K562 (cell line): ENCODE data around the gene GPR27. TPM values are rescaled to one million over a fixed set of nuclear protein-coding genes. Genes with fewer than 3 reads are reported as not detected.

Experiments used
- ATAC-seq: fragments of 200-7000 bp; cut with Tn5 transposase; 3 replicates; pipeline ENCODE4 v1.9.1; 2020; ENCODE audit warnings: moderate library complexity
- BruUV-seq: library from RNA; stranded (reverse); fragments of 400-500 nt; replicated peaks from 2 replicates; lab custom pipeline; 2021; lab: Mats Ljungman, UMichigan
- CTCF ChIA-PET: fragments of 300-600 bp; formaldehyde crosslinking; extraction: SDS; loops from one replicate; lab custom pipeline; 2021; ENCODE audit warnings: low intra/inter-chr PET ratio; lab: Yijun Ruan, JAX
- POLR2A ChIA-PET: fragments of 300-600, 350-650 bp; sonication (Branson Sonifier 250); formaldehyde crosslinking; extraction: SDS; loops from one replicate; lab custom pipeline; 2021; ENCODE audit warnings: antibody characterized with exemption, inconsistent platforms; lab: Yijun Ruan, JAX
- DNase-seq, 4 experiments: peaks; one replicate each; pipeline versions ENCODE4 v3.0.0 to v3.0.0-alpha.2; 2011 to 2018; ENCODE audit warnings: low spot score in 3 of 4, mixed read lengths in 3 of 4; ENCODE audit errors: extremely low read depth in 1 of 4
- FAIRE-seq: peaks from 2 replicates; lab custom pipeline; 2011; peaks lifted over from hg19 to GRCh38; lab: Jason Lieb, UNC
- H2AFZ ChIP-seq: 2 replicates; pipeline ENCODE4 v1.6.0; 2011; ENCODE audit warnings: low read depth, low read length, control low read depth, inconsistent platforms
- H3K27ac ChIP-seq: fragments of 200-600 bp; 3 replicates; pipeline ENCODE4 v1.8.0; 2011; ENCODE audit warnings: low read depth, mild to moderate bottlenecking, control low read depth, inconsistent platforms, low read length, moderate library complexity, mixed read lengths; ENCODE audit errors: extremely low read depth
- H3K27me3 ChIP-seq, 2 experiments: fragments of 300-600 bp in 1 of 2; 2 replicates in 1 of 2; 3 replicates in 1 of 2; pipeline versions ENCODE4 v1.6.0 to v1.8.0; 2011; ENCODE audit warnings: inconsistent platforms in 2 of 2, low read length in 2 of 2, mild to moderate bottlenecking in 1 of 2, mixed read lengths in 1 of 2, moderate library complexity in 1 of 2; ENCODE audit not compliant: control insufficient read depth in 2 of 2, insufficient read depth in 2 of 2
- H3K36me3 ChIP-seq: fragments of 300-600 bp; 3 replicates; pipeline ENCODE4 v1.8.0; 2011; ENCODE audit warnings: mild to moderate bottlenecking, low read length, inconsistent platforms; ENCODE audit not compliant: control insufficient read depth, insufficient read depth
- H3K4me1 ChIP-seq, 2 experiments: fragments of 200-600 bp in 1 of 2; replicated peaks in 1 of 2; 2 replicates in 1 of 2; 3 replicates in 1 of 2; pipeline versions ENCODE4 v1.5.1 to v1.8.0; 2011; ENCODE audit warnings: inconsistent platforms in 2 of 2, low read length in 2 of 2, mild to moderate bottlenecking in 1 of 2, mixed read lengths in 1 of 2, moderate library complexity in 1 of 2; ENCODE audit not compliant: control insufficient read depth in 2 of 2, insufficient read depth in 2 of 2
- H3K4me2 ChIP-seq: 2 replicates; pipeline ENCODE4 v1.6.1; 2011; ENCODE audit warnings: low read length, control low read depth, inconsistent platforms, mixed read lengths; ENCODE audit not compliant: insufficient read depth
- H3K4me3 ChIP-seq: fragments of 200-600 bp; sonication (generic), shearing (Covaris generic); 2 replicates; pipeline ENCODE4 v1.5.1; 2016; ENCODE audit warnings: control low read depth, inconsistent platforms
- H3K79me2 ChIP-seq: fragments of 200-600 bp; 3 replicates; pipeline ENCODE4 v1.8.0; 2011; ENCODE audit warnings: low read length, inconsistent platforms; ENCODE audit not compliant: control insufficient read depth, insufficient read depth
- H3K9ac ChIP-seq, 2 experiments: 2 replicates each; pipeline versions ENCODE4 v1.6.0 to v1.6.1; 2011; ENCODE audit warnings: low read depth in 2 of 2, low read length in 2 of 2, control low read depth in 1 of 2, inconsistent platforms in 1 of 2, mild to moderate bottlenecking in 1 of 2, mixed read lengths in 1 of 2; ENCODE audit not compliant: insufficient read depth in 1 of 2
- H3K9me1 ChIP-seq: one replicate; pipeline ENCODE4 v1.6.0; 2011; ENCODE audit warnings: inconsistent platforms, mild to moderate bottlenecking, low read length, moderate library complexity; ENCODE audit not compliant: control insufficient read depth, insufficient read depth
- H3K9me3 ChIP-seq: replicated peaks from 2 replicates; pipeline ENCODE4 v1.5.1; 2011; ENCODE audit warnings: low read depth, low read length, inconsistent platforms; ENCODE audit not compliant: control insufficient read depth, insufficient read depth
- H4K20me1 ChIP-seq: replicated peaks from 2 replicates; pipeline ENCODE4 v1.6.1; 2011; ENCODE audit warnings: low read length, inconsistent platforms, mixed read lengths; ENCODE audit not compliant: control insufficient read depth, insufficient read depth
- BHLHE40 ChIP-seq: IDR thresholded peaks from 2 replicates; pipeline ENCODE4 v1.6.1; 2011; ENCODE audit warnings: low read length, improper control_type of control experiment
- CEBPG ChIP-seq, 3 experiments: fragments of 200-800 bp in 1 of 3; sonication (Bioruptor generic) in 1 of 3; sonication (generic) in 1 of 3; formaldehyde crosslinking in 1 of 3; IDR thresholded peaks in 2 of 3; conservative IDR thresholded peaks in 1 of 3; 2 replicates each; pipeline versions ENCODE4 v1.6.1 to v1.8.0; 2016 to 2022; ENCODE audit warnings: missing compliant biosample characterization in 2 of 3, missing genetic modification characterization in 2 of 3, mild to moderate bottlenecking in 1 of 3, missing genetic modification reagents in 1 of 3
- EHMT2 ChIP-seq: fragments of 450-650 bp; IDR thresholded peaks from 2 replicates; pipeline ENCODE4 v1.6.1; 2018; ENCODE audit warnings: antibody characterized with exemption
- FOXM1 ChIP-seq, 2 experiments: fragments of 450-650 bp in 1 of 2; sonication (generic) in 1 of 2; formaldehyde crosslinking in 1 of 2; IDR thresholded peaks; 2 replicates each; pipeline versions ENCODE4 v1.6.1 to v1.9.0; 2017 to 2022; ENCODE audit warnings: low read depth in 2 of 2, mild to moderate bottlenecking in 2 of 2, missing genetic modification reagents in 1 of 2, moderate library complexity in 1 of 2
- IFI16 ChIP-seq: fragments of 250-450 bp; sonication (Bioruptor Pico); IDR thresholded peaks from 2 replicates; pipeline ENCODE4 v2.1.2; 2022; ENCODE audit warnings: mild to moderate bottlenecking, inconsistent platforms
- ILF3 ChIP-seq: fragments of 450-650 bp; IDR thresholded peaks from 2 replicates; pipeline ENCODE4 v1.6.1; 2018; ENCODE audit warnings: antibody characterized with exemption, mild to moderate bottlenecking, moderate library complexity, borderline replicate concordance
- ILK ChIP-seq: fragments of 450-650 bp; IDR thresholded peaks from 2 replicates; pipeline ENCODE4 v1.6.1; 2016; ENCODE audit warnings: missing genetic modification characterization, low read depth, mild to moderate bottlenecking, missing compliant biosample characterization, moderate library complexity, borderline replicate concordance
- MXI1 ChIP-seq: IDR thresholded peaks from 2 replicates; pipeline ENCODE4 v1.6.1; 2011; ENCODE audit warnings: low read depth, mild to moderate bottlenecking, improper control_type of control experiment, low read length
- STAT5B ChIP-seq: fragments of 250-450 bp; sonication (Bioruptor Pico); IDR thresholded peaks from 2 replicates; pipeline ENCODE4 v1.8.0; 2021; ENCODE audit warnings: mild to moderate bottlenecking, inconsistent platforms
- TAF9B ChIP-seq: fragments of 450-650 bp; IDR thresholded peaks from 2 replicates; pipeline ENCODE4 v1.6.1; 2018; ENCODE audit warnings: mild to moderate bottlenecking; ENCODE audit not compliant: partially characterized antibody
- ZC3H8 ChIP-seq: fragments of 450-650 bp; IDR thresholded peaks from 2 replicates; pipeline ENCODE4 v1.6.1; 2017
- ZFX ChIP-seq: sonication (generic); formaldehyde crosslinking; IDR thresholded peaks from 2 replicates; pipeline ENCODE4 v1.8.0; 2022; ENCODE audit warnings: mild to moderate bottlenecking, missing genetic modification reagents, moderate library complexity
- ZNF699 ChIP-seq: fragments of 250-450 bp; sonication (Bioruptor Pico); IDR thresholded peaks from 2 replicates; pipeline ENCODE4 v1.8.0; 2021; ENCODE audit warnings: mild to moderate bottlenecking, moderate library complexity; ENCODE audit not compliant: insufficient replicate concordance
- ZNF79 ChIP-seq: fragments of 250-450 bp; sonication (Bioruptor Pico); IDR thresholded peaks from 2 replicates; pipeline ENCODE4 v1.4.0; 2020; ENCODE audit warnings: low read depth, mild to moderate bottlenecking, moderate library complexity
- WGBS: fragments of 100-300 bp; shearing (Covaris generic); methylation state at CpG from one replicate; pipeline ENCODE4 v1.1.6; 2016; ENCODE audit warnings: low coverage, mixed read lengths; ENCODE audit not compliant: insufficient coverage; ENCODE audit errors: missing lambda C conversion rate; 5-methylcytosine and 5-hydroxymethylcytosine counted together
- in situ Hi-C: fragments of 300-500 bp; cut with MboI; formaldehyde crosslinking; loops from 4 replicates; pipeline ENCODE4 v1.15.0; 2018; ENCODE audit warnings: inconsistent platforms, mixed read lengths
- intact Hi-C: fragments of 100-400 bp; cut with micrococcal nuclease; formaldehyde crosslinking; loops from 2 replicates; pipeline ENCODE4 v1.14.2; 2022
- polyA plus RNA-seq, 8 experiments: library from polyadenylated mRNA; depleted of rRNA in 4 of 8; stranded (reverse) in 5 of 8; unstranded in 3 of 8; fragments of >200 nt; fragmentation: Nextera tagmentation in 2 of 8; fragmentation: Illumina TruSeq in 1 of 8; extraction: Ambion mirVana in 2 of 8; extraction: Trizol in 1 of 8; gene quantifications; 2 replicates each; pipeline versions ENCODE4 v1.2.1 to v1.2.3, GENCODE V29; 2011 to 2014; ENCODE audit warnings: inconsistent platforms in 1 of 8, missing spikeins in 1 of 8
- total RNA-seq, 7 experiments: library from RNA; depleted of rRNA in 6 of 7; stranded (reverse); fragments of >200 nt in 6 of 7; fragmentation: Illumina TruSeq in 2 of 7; extraction: Trizol in 2 of 7; gene quantifications; 2 replicates each; pipeline versions ENCODE4 v1.2.1 to v1.2.3, GENCODE V29; 2011 to 2021; ENCODE audit warnings: low replicate concordance in 1 of 7

The GPR27 gene
- total and polyA plus RNA-seq, 9 of the 15 experiments (the other 6 are each of a cell fraction or from before 2014, with no cell fraction given), result not detected

- no peaks in the 10 kb centered on the region for H3K9me1 ChIP-seq
- H2AFZ ChIP-seq, result no peak overlapping the region
- in situ Hi-C loops (loop anchor here (25.0 kb wide), 1 partner anchor 1365 kb away; no protein-coding TSS in a partner anchor), intact Hi-C loops (no loop called here)
- no peaks in the 10 kb centered on the region for H3K9me3 ChIP-seq
- H3K36me3 ChIP-seq, result no peaks in the 10 kb centered on the region
- no peak overlapping the region for H3K9ac ChIP-seq
- H4K20me1 ChIP-seq, result no peaks in the 10 kb centered on the region
- 0% methylated on average over 1 of the region's 1 CpG for WGBS
- ATAC-seq (no peak), FAIRE-seq (no peak), DNase-seq (no peak)
- no peaks in the 10 kb centered on the region for H3K79me2 ChIP-seq
- H3K27ac ChIP-seq, result no peak overlapping the region
- POLR2A ChIA-PET, result no interaction called here
- H3K4me3 ChIP-seq, result no peak overlapping the region
- H3K27me3 ChIP-seq, result peaks cover 12 to 28% of the 10 kb centered on the region in 2 experiments
- peaks cover 0 to 11% of the 10 kb centered on the region in 2 experiments; a peak in 3 of 5 replicates for H3K4me1 ChIP-seq
- CTCF ChIA-PET, result no interaction called here
- no peak overlapping the region for H3K4me2 ChIP-seq
- TF ChIP-seq ZNF79 (CRISPR knock-in tag) (no peak), IFI16 (CRISPR knock-in tag) (no peak), ZC3H8 (no peak), BHLHE40 (no peak), CEBPG (CRISPR knock-in tag; IDR thresholded peaks at IDR 0.05) (no peak), CEBPG (tag; conservative IDR thresholded peaks at IDR 0.05 in 1 of 2, IDR thresholded peaks at IDR 0.05 in 1 of 2) (no peak), ZFX (CRISPR knock-in tag) (no peak), EHMT2 (no peak), TAF9B (no peak), STAT5B (CRISPR knock-in tag) (no peak), ZNF699 (CRISPR knock-in tag) (no peak), ILF3 (no peak), ILK (tag) (no peak), MXI1 (no peak), FOXM1 (IDR thresholded peaks at IDR 0.05; ENCODE audit: low read depth) (no peak), FOXM1 (CRISPR knock-in tag; IDR thresholded peaks at IDR 0.05; ENCODE audit: low read depth) (no peak)
- BruUV-seq, result no TSS peak
These were observed 31.0 kb upstream of the GPR27 start for GRCh38 chr3:71722693-71723092.
